Activated CD4-positive, alpha-beta T cell treated with anti-CD3 and anti-CD28 coated beads, Interleukin-2, amount 10 ng/mL, durations not matched to agents 7 days and 5 days (primary cell): Measurements from ENCODE around the gene POLR1D. TPM values are rescaled to one million over a fixed set of nuclear protein-coding genes. Genes with fewer than 3 reads are reported as not detected.

Source experiments
- CTCF ChIA-PET: fragments of 350-600 bp; sonication (Branson Sonifier 250); formaldehyde crosslinking; loops from one replicate; lab custom pipeline; 2021; ENCODE audit warnings: antibody characterized with exemption; lab: Charles Lee
- POLR2A ChIA-PET: fragments of 350-600 bp; sonication (Branson Sonifier 250); formaldehyde crosslinking; loops from one replicate; lab custom pipeline; 2021; ENCODE audit warnings: antibody characterized with exemption; lab: Charles Lee
- DNase-seq: peaks from one replicate; pipeline ENCODE4 v3.0.0-alpha.2; 2020
- H3K27ac Mint-ChIP-seq: one replicate; pipeline ENCODE4 v1.8.0; 2021; ENCODE audit warnings: mild to moderate bottlenecking, moderate library complexity, mixed read lengths
- H3K27me3 Mint-ChIP-seq: one replicate; pipeline ENCODE4 v1.8.0; 2021; ENCODE audit warnings: mixed read lengths
- H3K36me3 Mint-ChIP-seq: one replicate; pipeline ENCODE4 v1.8.0; 2021; ENCODE audit warnings: low read depth, mixed read lengths
- H3K4me1 Mint-ChIP-seq: one replicate; pipeline ENCODE4 v1.8.0; 2021; ENCODE audit warnings: mixed read lengths
- H3K4me3 Mint-ChIP-seq: one replicate; pipeline ENCODE4 v1.8.0; 2021; ENCODE audit warnings: mild to moderate bottlenecking, moderate library complexity, mixed read lengths
- H3K9me3 Mint-ChIP-seq: one replicate; pipeline ENCODE4 v1.8.0; 2021; ENCODE audit warnings: mixed read lengths
- total RNA-seq, 2 experiments: library from RNA; stranded (reverse); gene quantifications; one replicate each; pipeline ENCODE4 v1.2.3, GENCODE V29; 2021

POLR1D gene
- total RNA-seq, 2 experiments from 2014 or later, result 142 to 169 TPM

- Mint-ChIP-seq H3K36me3 (peaks cover 2% of the 10 kb centered on the region), H3K27ac (no peak overlapping the region), H3K27me3 (no peaks in the 10 kb centered on the region), H3K4me3 (no peak overlapping the region), H3K4me1 (peaks cover 4% of the 10 kb centered on the region), H3K9me3 (no peaks in the 10 kb centered on the region)
- CTCF ChIA-PET, result no interaction called here
- DNase-seq, result no peak
- POLR2A ChIA-PET, result no interaction called here
These were observed 22.6 kb upstream of the POLR1D start for GRCh38 chr13:27599096-27599495.

- no peak overlapping the region for H3K27ac Mint-ChIP-seq
- no peak overlapping the region for H3K4me3 Mint-ChIP-seq
- CTCF ChIA-PET, result interaction anchor here (0.6 to 0.8 kb wide), 2 partner anchors 21 to 163 kb away, joined by 3 read pairs; no protein-coding TSS in a partner anchor
- H3K36me3 Mint-ChIP-seq, result peaks cover 5% of the 10 kb centered on the region
- H3K27me3 Mint-ChIP-seq, result no peaks in the 10 kb centered on the region
- H3K9me3 Mint-ChIP-seq, result no peaks in the 10 kb centered on the region
- POLR2A ChIA-PET, result no interaction called here
- no peak for DNase-seq
- H3K4me1 Mint-ChIP-seq, result peaks cover 5% of the 10 kb centered on the region
These were observed 21.7 kb upstream of the POLR1D start for GRCh38 chr13:27599845-27600553.

GRCh38 chr13:27600711-27601110 is 21.0 kb upstream of the POLR1D start:
- no peaks in the 10 kb centered on the region for H3K27me3 Mint-ChIP-seq
- peaks cover 8% of the 10 kb centered on the region for H3K36me3 Mint-ChIP-seq
- peaks cover 6% of the 10 kb centered on the region for H3K4me1 Mint-ChIP-seq
- ChIA-PET CTCF (interaction anchor here (0.6 kb wide), 1 partner anchor 164 kb away, joined by 3 read pairs; no protein-coding TSS in a partner anchor), POLR2A (no interaction called here)
- DNase-seq, result no peak
- no peak overlapping the region for H3K27ac Mint-ChIP-seq
- no peak overlapping the region for H3K4me3 Mint-ChIP-seq
- no peaks in the 10 kb centered on the region for H3K9me3 Mint-ChIP-seq

GRCh38 chr13:27601208-27601607 is 20.5 kb upstream of the POLR1D start:
- ChIA-PET CTCF (interaction anchor here (1.1 kb wide), 1 partner anchor 22 kb away, joined by 4 read pairs; no protein-coding TSS in a partner anchor), POLR2A (no interaction called here)
- H3K9me3 Mint-ChIP-seq, result no peaks in the 10 kb centered on the region
- H3K27ac Mint-ChIP-seq, result no peak overlapping the region
- peaks cover 6% of the 10 kb centered on the region for H3K4me1 Mint-ChIP-seq
- H3K27me3 Mint-ChIP-seq, result no peaks in the 10 kb centered on the region
- DNase-seq, result no peak
- H3K4me3 Mint-ChIP-seq, result no peak overlapping the region
- H3K36me3 Mint-ChIP-seq, result peaks cover 8% of the 10 kb centered on the region

- H3K27me3 Mint-ChIP-seq, result no peaks in the 10 kb centered on the region
- no peaks in the 10 kb centered on the region for H3K9me3 Mint-ChIP-seq
- H3K4me1 Mint-ChIP-seq, result peaks cover 6% of the 10 kb centered on the region
- ChIA-PET POLR2A (no interaction called here), CTCF (interaction anchor here (1.1 to 1.2 kb wide), 2 partner anchors 11 to 23 kb away, joined by 3 to 4 read pairs; no protein-coding TSS in a partner anchor)
- peaks cover 8% of the 10 kb centered on the region for H3K36me3 Mint-ChIP-seq
- no peak for DNase-seq
- H3K27ac Mint-ChIP-seq, result no peak overlapping the region
- no peak overlapping the region for H3K4me3 Mint-ChIP-seq
These were observed 19.9 kb upstream of the POLR1D start for GRCh38 chr13:27601803-27602202.

GRCh38 chr13:27605099-27605498 is 16.6 kb upstream of the POLR1D start:
- H3K27ac Mint-ChIP-seq, result no peak overlapping the region
- no peaks in the 10 kb centered on the region for H3K27me3 Mint-ChIP-seq
- no peaks in the 10 kb centered on the region for H3K9me3 Mint-ChIP-seq
- POLR2A ChIA-PET, result no interaction called here
- H3K4me3 Mint-ChIP-seq, result no peak overlapping the region
- H3K36me3 Mint-ChIP-seq, result peaks cover 8% of the 10 kb centered on the region
- no peak for DNase-seq
- CTCF ChIA-PET, result no interaction called here
- H3K4me1 Mint-ChIP-seq, result peaks cover 9% of the 10 kb centered on the region

GRCh38 chr13:27605610-27606200 is 16.0 kb upstream of the POLR1D start:
- Mint-ChIP-seq H3K4me3 (no peak overlapping the region), H3K4me1 (peaks cover 7% of the 10 kb centered on the region), H3K36me3 (peaks cover 7% of the 10 kb centered on the region), H3K27ac (no peak overlapping the region), H3K9me3 (no peaks in the 10 kb centered on the region), H3K27me3 (no peaks in the 10 kb centered on the region)
- POLR2A ChIA-PET, result no interaction called here
- CTCF ChIA-PET, result interaction anchor here (1.2 kb wide), 1 partner anchor 11 kb away, joined by 4 read pairs; no protein-coding TSS in a partner anchor
- no peak for DNase-seq

- peaks cover 8% of the 10 kb centered on the region for H3K4me1 Mint-ChIP-seq
- H3K4me3 Mint-ChIP-seq, result no peak overlapping the region
- H3K27me3 Mint-ChIP-seq, result no peaks in the 10 kb centered on the region
- CTCF ChIA-PET, result interaction anchor here (1.0 kb wide), 1 partner anchor 8 kb away, joined by 3 read pairs; no protein-coding TSS in a partner anchor
- DNase-seq, result no peak
- POLR2A ChIA-PET, result no interaction called here
- H3K27ac Mint-ChIP-seq, result no peak overlapping the region
- H3K36me3 Mint-ChIP-seq, result peaks cover 6% of the 10 kb centered on the region
- H3K9me3 Mint-ChIP-seq, result no peaks in the 10 kb centered on the region
These were observed 14.6 kb upstream of the POLR1D start for GRCh38 chr13:27607125-27607524.

GRCh38 chr13:27613628-27614027 is 8.1 kb upstream of the POLR1D start:
- H3K9me3 Mint-ChIP-seq, result peaks cover 2% of the 10 kb centered on the region
- H3K36me3 Mint-ChIP-seq, result peaks cover 18% of the 10 kb centered on the region
- POLR2A ChIA-PET, result no interaction called here
- no peak for DNase-seq
- no peak overlapping the region for H3K4me3 Mint-ChIP-seq
- no peaks in the 10 kb centered on the region for H3K27me3 Mint-ChIP-seq
- no peak overlapping the region for H3K27ac Mint-ChIP-seq
- peaks cover 22% of the 10 kb centered on the region for H3K4me1 Mint-ChIP-seq
- CTCF ChIA-PET, result no interaction called here

GRCh38 chr13:27617881-27618321 is 3.8 kb upstream of the POLR1D start:
- peaks cover 25% of the 10 kb centered on the region for H3K36me3 Mint-ChIP-seq
- no peak overlapping the region for H3K4me3 Mint-ChIP-seq
- POLR2A ChIA-PET, result no interaction called here
- peaks cover 34% of the 10 kb centered on the region for H3K4me1 Mint-ChIP-seq
- H3K27ac Mint-ChIP-seq, result no peak overlapping the region
- H3K27me3 Mint-ChIP-seq, result no peaks in the 10 kb centered on the region
- no peak for DNase-seq
- peaks cover 2% of the 10 kb centered on the region for H3K9me3 Mint-ChIP-seq
- CTCF ChIA-PET, result interaction anchor here (1.8 kb wide), 1 partner anchor 12 kb away, joined by 4 read pairs; no protein-coding TSS in a partner anchor

GRCh38 chr13:27619093-27619727 is 2.5 kb upstream of the POLR1D start:
- Mint-ChIP-seq H3K9me3 (peaks cover 2% of the 10 kb centered on the region), H3K27me3 (no peaks in the 10 kb centered on the region), H3K36me3 (peaks cover 35% of the 10 kb centered on the region), H3K4me3 (peak overlapping the region; percentile 89), H3K4me1 (peaks cover 48% of the 10 kb centered on the region), H3K27ac (peak overlapping the region; percentile 88)
- no peak for DNase-seq
- ChIA-PET POLR2A (no interaction called here), CTCF (interaction anchor here (0.6 to 1.9 kb wide), 3 partner anchors 10 to 690 kb away, joined by 3 to 4 read pairs (median 3); no protein-coding TSS in a partner anchor)

- peaks cover 32% of the 10 kb centered on the region for H3K36me3 Mint-ChIP-seq
- peak overlapping the region; percentile 89 for H3K4me3 Mint-ChIP-seq
- ChIA-PET POLR2A (no interaction called here), CTCF (interaction anchor here (0.6 to 1.9 kb wide), 6 partner anchors 8 to 207 kb away, joined by 3 to 7 read pairs (median 4); no protein-coding TSS in a partner anchor)
- H3K4me1 Mint-ChIP-seq, result peaks cover 50% of the 10 kb centered on the region
- peak; percentile 51 for DNase-seq
- peak overlapping the region; percentile 88 for H3K27ac Mint-ChIP-seq
- H3K27me3 Mint-ChIP-seq, result no peaks in the 10 kb centered on the region
- H3K9me3 Mint-ChIP-seq, result no peaks in the 10 kb centered on the region
These were observed 1.8 kb upstream of the POLR1D start for GRCh38 chr13:27619728-27620376.
